HAP-1 (cell line): ENCODE measurements around the gene CEP104.

Experiments
- DNase-seq, 2 experiments: peaks; one replicate each; pipeline ENCODE4 v3.0.0-alpha.2; 2016 to 2020; ENCODE audit warnings: low spot score in 2 of 2
- H3K27me3 ChIP-seq: fragments of 250-450 bp; sonication (Bioruptor Pico); 2 replicates; pipeline ENCODE4 v1.5.1; 2020; ENCODE audit warnings: low read depth, mild to moderate bottlenecking, moderate library complexity
- H3K36me3 ChIP-seq: fragments of 250-450 bp; sonication (Bioruptor Pico); replicated peaks from 2 replicates; pipeline ENCODE4 v1.5.1; 2020; ENCODE audit warnings: mild to moderate bottlenecking
- H3K4me1 ChIP-seq: fragments of 250-450 bp; sonication (Bioruptor Pico); 2 replicates; pipeline ENCODE4 v1.5.1; 2020; ENCODE audit warnings: mild to moderate bottlenecking
- H3K4me3 ChIP-seq: fragments of 250-450 bp; sonication (Bioruptor Pico); 2 replicates; pipeline ENCODE4 v1.5.1; 2020; ENCODE audit warnings: mild to moderate bottlenecking, moderate library complexity
- H3K9me3 ChIP-seq: fragments of 250-450 bp; sonication (Bioruptor Pico); 2 replicates; pipeline ENCODE4 v1.5.1; 2020; ENCODE audit warnings: mild to moderate bottlenecking, moderate library complexity
- in situ Hi-C: fragments of 300-500 bp; cut with MboI; formaldehyde crosslinking; loops from 3 replicates; pipeline ENCODE4 v1.14.3; 2020; ENCODE audit warnings: low sequenced_read_pairs, inconsistent platforms, mixed read lengths

The CEP104 gene

GRCh38 chr1:3856923-3857790, at the start of gene CEP104, which contains the start of gene DFFB:
Gene CEP104, minus strand, starts transcription at chr1:3857211. Its CDS starts 4,804 bp downstream, at chr1:3852407.
Gene DFFB, plus strand, starts transcription at chr1:3857476. Its CDS starts 128 bp downstream, at chr1:3857604.
- Histone ChIP-seq H3K36me3 (no peaks in the 10 kb centered on the region), H3K4me3 (peak within 1 kb of the TSS; percentile 97), H3K27me3 (no peaks in the 10 kb centered on the region), H3K9me3 (no peaks in the 10 kb centered on the region), H3K4me1 (peaks cover 14% of the 10 kb centered on the region; the same call in 1 of the 2 replicates)
- peak; percentile 95 for DNase-seq
- in situ Hi-C loops, result no loop called here

GRCh38 chr1:3906672-3907020, 49.6 kb upstream of the CEP104 start:
- Histone ChIP-seq H3K36me3 (no peaks in the 10 kb centered on the region), H3K9me3 (no peaks in the 10 kb centered on the region), H3K4me1 (no peaks in the 10 kb centered on the region), H3K27me3 (no peaks in the 10 kb centered on the region), H3K4me3 (no peak overlapping the region)
- no peak for DNase-seq
- in situ Hi-C loops, result no loop called here

- H3K9me3 ChIP-seq, result no peaks in the 10 kb centered on the region
- no peaks in the 10 kb centered on the region for H3K36me3 ChIP-seq
- H3K4me1 ChIP-seq, result peaks cover 2% of the 10 kb centered on the region; the same call in 1 of the 2 replicates
- H3K27me3 ChIP-seq, result no peaks in the 10 kb centered on the region
- H3K4me3 ChIP-seq, result no peak overlapping the region
- in situ Hi-C loops, result no loop called here
- DNase-seq, result no peak
These were observed 49.1 kb upstream of the CEP104 start for GRCh38 chr1:3905953-3906671.

- in situ Hi-C loops, result no loop called here
These were observed 48.4 kb upstream of the CEP104 start for GRCh38 chr1:3905266-3905952.

GRCh38 chr1:3904843-3905185, 47.8 kb upstream of the CEP104 start:
- no peaks in the 10 kb centered on the region for H3K9me3 ChIP-seq
- no peak for DNase-seq
- in situ Hi-C loops, result no loop called here
- H3K27me3 ChIP-seq, result no peaks in the 10 kb centered on the region
- H3K4me1 ChIP-seq, result peaks cover 2% of the 10 kb centered on the region; the same call in 1 of the 2 replicates
- H3K4me3 ChIP-seq, result no peak overlapping the region
- peaks cover 1% of the 10 kb centered on the region; the same call in 1 of the 2 replicates for H3K36me3 ChIP-seq

More at GRCh38 chr1:3905266-3905952, 48.4 kb upstream of the CEP104 start:
- Histone ChIP-seq H3K27me3 (no peaks in the 10 kb centered on the region), H3K36me3 (no peaks in the 10 kb centered on the region), H3K9me3 (no peaks in the 10 kb centered on the region), H3K4me3 (no peak overlapping the region), H3K4me1 (peaks cover 2% of the 10 kb centered on the region; the same call in 1 of the 2 replicates)
- DNase-seq, result no peak

- no peak for DNase-seq
- in situ Hi-C loops, result no loop called here
- H3K36me3 ChIP-seq, result peaks cover 3% of the 10 kb centered on the region; the same call in 1 of the 2 replicates
- no peak overlapping the region for H3K4me3 ChIP-seq
- peaks cover 2% of the 10 kb centered on the region; the same call in 1 of the 2 replicates for H3K4me1 ChIP-seq
- H3K27me3 ChIP-seq, result no peaks in the 10 kb centered on the region
- H3K9me3 ChIP-seq, result no peaks in the 10 kb centered on the region
These were observed 47.2 kb upstream of the CEP104 start for GRCh38 chr1:3904006-3904842.

GRCh38 chr1:3903141-3904005, 46.4 kb upstream of the CEP104 start:
- peaks cover 3% of the 10 kb centered on the region; the same call in 1 of the 2 replicates for H3K36me3 ChIP-seq
- H3K9me3 ChIP-seq, result peaks cover 3% of the 10 kb centered on the region
- no peak for DNase-seq
- H3K4me1 ChIP-seq, result peaks cover 2% of the 10 kb centered on the region; the same call in 1 of the 2 replicates
- H3K27me3 ChIP-seq, result no peaks in the 10 kb centered on the region
- in situ Hi-C loops, result no loop called here
- H3K4me3 ChIP-seq, result no peak overlapping the region

GRCh38 chr1:3902571-3903091, 45.6 kb upstream of the CEP104 start:
- in situ Hi-C loops, result no loop called here
- H3K4me1 ChIP-seq, result peaks cover 2% of the 10 kb centered on the region; the same call in 1 of the 2 replicates
- DNase-seq, result no peak

GRCh38 chr1:3902111-3902511, 45.1 kb upstream of the CEP104 start:
- Histone ChIP-seq H3K27me3 (no peaks in the 10 kb centered on the region), H3K36me3 (peaks cover 6% of the 10 kb centered on the region; the same call in 1 of the 2 replicates), H3K9me3 (peaks cover 5% of the 10 kb centered on the region), H3K4me3 (no peak overlapping the region), H3K4me1 (peaks cover 2% of the 10 kb centered on the region; the same call in 1 of the 2 replicates)
- in situ Hi-C loops, result no loop called here
- no peak for DNase-seq

More at GRCh38 chr1:3902571-3903091, 45.6 kb upstream of the CEP104 start:
- H3K27me3 ChIP-seq, result no peaks in the 10 kb centered on the region
- H3K9me3 ChIP-seq, result peaks cover 5% of the 10 kb centered on the region
- H3K4me3 ChIP-seq, result no peak overlapping the region
- H3K36me3 ChIP-seq, result peaks cover 3% of the 10 kb centered on the region; the same call in 1 of the 2 replicates

- peak; percentile 90 to 97 for DNase-seq
- peak overlapping the region; percentile 94 for H3K4me3 ChIP-seq
- in situ Hi-C loops, result no loop called here
- H3K4me1 ChIP-seq, result peaks cover 2% of the 10 kb centered on the region; the same call in 1 of the 2 replicates
- H3K27me3 ChIP-seq, result no peaks in the 10 kb centered on the region
- peaks cover 5% of the 10 kb centered on the region for H3K9me3 ChIP-seq
- H3K36me3 ChIP-seq, result peaks cover 7% of the 10 kb centered on the region; the same call in 1 of the 2 replicates
These were observed 44.0 kb upstream of the CEP104 start for GRCh38 chr1:3900969-3901529.

GRCh38 chr1:3900150-3900968, 43.3 kb upstream of the CEP104 start, which contains the start of gene C1orf174:
Gene C1orf174, minus strand, starts transcription at chr1:3900272. Its CDS starts 86 bp downstream, at chr1:3900186.
- Histone ChIP-seq H3K4me1 (peaks cover 2% of the 10 kb centered on the region; the same call in 1 of the 2 replicates), H3K9me3 (peaks cover 5% of the 10 kb centered on the region), H3K36me3 (peaks cover 12% of the 10 kb centered on the region), H3K4me3 (peak within 1 kb of the TSS; percentile 94), H3K27me3 (no peaks in the 10 kb centered on the region)
- in situ Hi-C loops, result no loop called here
- peak; percentile 94 to 95 for DNase-seq
